ENCODE data around the gene BSN.

The BSN gene

GRCh38 chr3:49563040-49563578, 8.8 kb downstream of the BSN start:
- H3K27ac ChIP-seq (ENCODE audit: low read length): no peak overlapping the region
- no peak for DNase-seq
- H3K4me2 ChIP-seq (ENCODE audit: insufficient read depth, low read length): no peak overlapping the region
- H3K9me3 ChIP-seq (ENCODE audit: insufficient read depth, low read length, severe bottlenecking): no peaks in the 10 kb centered on the region
- TF ChIP-seq CTCF (IDR thresholded peaks at IDR 0.05; ENCODE audit: borderline replicate concordance, extremely low read depth, low read length, poor library complexity, severe bottlenecking): no peak
- no peak for TF ChIP-seq EZH2 (IDR thresholded peaks at IDR 0.05; ENCODE audit: borderline replicate concordance, low read depth, low read length, severe bottlenecking)
- no peak overlapping the region for H2AFZ ChIP-seq (ENCODE audit: low read depth, low read length)
- no peaks in the 10 kb centered on the region for H3K79me2 ChIP-seq (ENCODE audit: insufficient read depth, low read length)
- no peaks in the 10 kb centered on the region for H3K27me3 ChIP-seq (ENCODE audit: insufficient read depth, low read length, poor library complexity)
- no peaks in the 10 kb centered on the region for H3K36me3 ChIP-seq (ENCODE audit: insufficient read depth, low read length)
- no peak overlapping the region for H3K4me3 ChIP-seq (ENCODE audit: low read depth in 1 of 2, low read length in 2 of 2)
- ATAC-seq (ENCODE audit: insufficient read depth, low read depth): no peak
- no peak overlapping the region for H3K9ac ChIP-seq (ENCODE audit: low read depth, low read length)
- no peaks in the 10 kb centered on the region for H4K20me1 ChIP-seq (ENCODE audit: insufficient read depth, low read length)
- peaks cover 6% of the 10 kb centered on the region; the same call in 1 of the 2 replicates for H3K4me1 ChIP-seq (ENCODE audit: insufficient read depth, low read length)

- Histone ChIP-seq H3K9ac (ENCODE audit: low read depth, low read length) (no peak overlapping the region), H3K36me3 (ENCODE audit: insufficient read depth, low read length) (no peaks in the 10 kb centered on the region), H3K4me1 (ENCODE audit: insufficient read depth, low read length) (peaks cover 6% of the 10 kb centered on the region; the same call in 1 of the 2 replicates), H3K9me3 (ENCODE audit: insufficient read depth, low read length, severe bottlenecking) (no peaks in the 10 kb centered on the region), H4K20me1 (ENCODE audit: insufficient read depth, low read length) (no peaks in the 10 kb centered on the region), H3K27ac (ENCODE audit: low read length) (no peak overlapping the region), H3K4me3 (ENCODE audit: low read depth in 1 of 2, low read length in 2 of 2) (no peak overlapping the region), H2AFZ (ENCODE audit: low read depth, low read length) (no peak overlapping the region), H3K27me3 (ENCODE audit: insufficient read depth, low read length, poor library complexity) (no peaks in the 10 kb centered on the region), H3K79me2 (ENCODE audit: insufficient read depth, low read length) (no peaks in the 10 kb centered on the region), H3K4me2 (ENCODE audit: insufficient read depth, low read length) (no peak overlapping the region)
- no peak for ATAC-seq (ENCODE audit: insufficient read depth, low read depth)
- DNase-seq: no peak
- TF ChIP-seq EZH2 (IDR thresholded peaks at IDR 0.05; ENCODE audit: borderline replicate concordance, low read depth, low read length, severe bottlenecking) (no peak), CTCF (IDR thresholded peaks at IDR 0.05; ENCODE audit: borderline replicate concordance, extremely low read depth, low read length, poor library complexity, severe bottlenecking) (no peak)
Observed at GRCh38 chr3:49563766-49564165, 9.5 kb downstream of the BSN start.

DNA sequence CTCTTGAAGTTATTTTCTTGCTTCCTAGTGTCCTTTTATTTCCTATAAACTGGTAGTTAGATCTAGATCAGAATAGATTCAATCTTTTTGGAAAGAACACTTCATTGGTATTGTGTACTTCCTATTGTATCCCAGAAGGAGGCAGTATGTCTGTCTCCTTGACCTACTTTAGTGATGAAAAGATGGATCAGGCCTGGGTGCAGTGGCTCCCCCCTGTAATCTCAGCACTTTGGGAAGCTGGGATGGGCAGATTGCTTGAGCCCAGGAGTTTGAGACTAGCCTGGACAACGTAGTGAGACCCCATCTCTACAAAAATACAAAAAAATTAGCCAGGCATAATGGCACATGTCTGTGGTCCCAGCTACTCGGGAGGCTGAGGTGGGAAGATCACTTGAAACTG, 12.0 kb downstream of the BSN start:
- TF ChIP-seq EZH2 (IDR thresholded peaks at IDR 0.05; ENCODE audit: borderline replicate concordance, low read depth, low read length, severe bottlenecking) (no peak), CTCF (IDR thresholded peaks at IDR 0.05; ENCODE audit: borderline replicate concordance, extremely low read depth, low read length, poor library complexity, severe bottlenecking) (peak; percentile 41)
- Histone ChIP-seq H3K27ac (ENCODE audit: low read length) (no peak overlapping the region), H2AFZ (ENCODE audit: low read depth, low read length) (no peak overlapping the region), H4K20me1 (ENCODE audit: insufficient read depth, low read length) (no peaks in the 10 kb centered on the region), H3K4me3 (ENCODE audit: low read depth in 1 of 2, low read length in 2 of 2) (no peak overlapping the region), H3K4me1 (ENCODE audit: insufficient read depth, low read length) (no peaks in the 10 kb centered on the region), H3K9ac (ENCODE audit: low read depth, low read length) (no peak overlapping the region), H3K27me3 (ENCODE audit: insufficient read depth, low read length, poor library complexity) (no peaks in the 10 kb centered on the region), H3K9me3 (ENCODE audit: insufficient read depth, low read length, severe bottlenecking) (no peaks in the 10 kb centered on the region), H3K4me2 (ENCODE audit: insufficient read depth, low read length) (no peak overlapping the region), H3K79me2 (ENCODE audit: insufficient read depth, low read length) (no peaks in the 10 kb centered on the region), H3K36me3 (ENCODE audit: insufficient read depth, low read length) (no peaks in the 10 kb centered on the region)
- DNase-seq (no peak), ATAC-seq (ENCODE audit: insufficient read depth, low read depth) (no peak)

- no peak for ATAC-seq (ENCODE audit: insufficient read depth, low read depth)
Observed at GRCh38 chr3:49567406-49567805, 13.1 kb downstream of the BSN start.

More at GRCh38 chr3:49567406-49567805, 13.1 kb downstream of the BSN start:
- Histone ChIP-seq H3K4me1 (ENCODE audit: insufficient read depth, low read length) (no peaks in the 10 kb centered on the region), H3K36me3 (ENCODE audit: insufficient read depth, low read length) (no peaks in the 10 kb centered on the region), H3K4me3 (ENCODE audit: low read depth in 1 of 2, low read length in 2 of 2) (no peak overlapping the region), H2AFZ (ENCODE audit: low read depth, low read length) (no peak overlapping the region), H4K20me1 (ENCODE audit: insufficient read depth, low read length) (no peaks in the 10 kb centered on the region), H3K9ac (ENCODE audit: low read depth, low read length) (no peak overlapping the region), H3K4me2 (ENCODE audit: insufficient read depth, low read length) (no peak overlapping the region), H3K27me3 (ENCODE audit: insufficient read depth, low read length, poor library complexity) (no peaks in the 10 kb centered on the region), H3K9me3 (ENCODE audit: insufficient read depth, low read length, severe bottlenecking) (no peaks in the 10 kb centered on the region), H3K79me2 (ENCODE audit: insufficient read depth, low read length) (no peaks in the 10 kb centered on the region), H3K27ac (ENCODE audit: low read length) (no peak overlapping the region)
- DNase-seq: no peak
- no peak for TF ChIP-seq EZH2 (IDR thresholded peaks at IDR 0.05; ENCODE audit: borderline replicate concordance, low read depth, low read length, severe bottlenecking)
- no peak for TF ChIP-seq CTCF (IDR thresholded peaks at IDR 0.05; ENCODE audit: borderline replicate concordance, extremely low read depth, low read length, poor library complexity, severe bottlenecking)

Measured in DND-41 (cell line).